Astrocyte (in vitro differentiated cells and primary cell): ENCODE data around the gene TBL1XR1. TPM values are rescaled to one million over a fixed set of nuclear protein-coding genes. Genes with fewer than 3 reads are reported as not detected.

Source experiments
- DNase-seq: peaks from one replicate; pipeline ENCODE4 v3.0.0-alpha.2; 2010; ENCODE audit warnings: low read depth
- FAIRE-seq: peaks from 2 replicates; lab custom pipeline; 2011; peaks lifted over from hg19 to GRCh38; lab: Jason Lieb, UNC
- H2AFZ ChIP-seq: 2 replicates; pipeline ENCODE4 v1.6.0; 2012; ENCODE audit warnings: low read depth, low read length, inconsistent platforms
- H3K27ac ChIP-seq: 2 replicates; pipeline ENCODE4 v1.5.1; 2011; ENCODE audit warnings: low read depth, low read length, inconsistent platforms
- H3K27me3 ChIP-seq: 2 replicates; pipeline ENCODE4 v1.6.0; 2011; ENCODE audit warnings: low read length, inconsistent platforms; ENCODE audit not compliant: insufficient read depth
- H3K36me3 ChIP-seq: 2 replicates; pipeline ENCODE4 v1.5.1; 2011; ENCODE audit warnings: low read length, inconsistent platforms; ENCODE audit not compliant: insufficient read depth
- H3K4me1 ChIP-seq: 2 replicates; pipeline ENCODE4 v1.5.1; 2011; ENCODE audit warnings: low read length, inconsistent platforms; ENCODE audit not compliant: insufficient read depth
- H3K4me2 ChIP-seq: 2 replicates; pipeline ENCODE4 v1.6.0; 2012; ENCODE audit warnings: low read length, inconsistent platforms
- H3K4me3 ChIP-seq: 2 replicates; pipeline ENCODE4 v1.5.1; 2011; ENCODE audit warnings: low read depth, mild to moderate bottlenecking, low read length, inconsistent platforms; ENCODE audit not compliant: insufficient read depth
- H3K79me2 ChIP-seq: 2 replicates; pipeline ENCODE4 v1.6.0; 2012; ENCODE audit warnings: mild to moderate bottlenecking, low read length, inconsistent platforms; ENCODE audit not compliant: insufficient read depth
- H3K9ac ChIP-seq: 2 replicates; pipeline ENCODE4 v1.6.0; 2012; ENCODE audit warnings: mild to moderate bottlenecking, low read length, inconsistent platforms
- H3K9me3 ChIP-seq: 2 replicates; pipeline ENCODE4 v1.5.1; 2012; ENCODE audit warnings: low read depth, mild to moderate bottlenecking, low read length, inconsistent platforms; ENCODE audit not compliant: insufficient read depth
- H4K20me1 ChIP-seq: 2 replicates; pipeline ENCODE4 v1.6.0; 2012; ENCODE audit warnings: low read length, inconsistent platforms; ENCODE audit not compliant: insufficient read depth
- H3K27ac Mint-ChIP-seq: one replicate; pipeline ENCODE4 v1.8.0; 2021; ENCODE audit warnings: mild to moderate bottlenecking, mixed read lengths; ENCODE audit not compliant: unreplicated experiment
- H3K27me3 Mint-ChIP-seq: one replicate; pipeline ENCODE4 v1.8.0; 2021; ENCODE audit warnings: low read depth, mixed read lengths; ENCODE audit not compliant: unreplicated experiment
- H3K36me3 Mint-ChIP-seq: one replicate; pipeline ENCODE4 v1.8.0; 2021; ENCODE audit warnings: low read depth, mixed read lengths; ENCODE audit not compliant: unreplicated experiment
- H3K4me1 Mint-ChIP-seq: one replicate; pipeline ENCODE4 v1.8.0; 2021; ENCODE audit warnings: low read depth, mixed read lengths; ENCODE audit not compliant: unreplicated experiment
- H3K4me3 Mint-ChIP-seq: one replicate; pipeline ENCODE4 v1.8.0; 2021; ENCODE audit warnings: mild to moderate bottlenecking, moderate library complexity, mixed read lengths; ENCODE audit not compliant: unreplicated experiment
- H3K9me3 Mint-ChIP-seq: one replicate; pipeline ENCODE4 v1.8.0; 2021; ENCODE audit warnings: mild to moderate bottlenecking, mixed read lengths; ENCODE audit not compliant: unreplicated experiment
- CTCF ChIP-seq: IDR thresholded peaks from 2 replicates; pipeline ENCODE4 v1.5.1; 2011; ENCODE audit warnings: low read depth, mild to moderate bottlenecking, inconsistent platforms, low read length, moderate library complexity; ENCODE audit not compliant: insufficient read depth
- EZH2 ChIP-seq: IDR thresholded peaks from 2 replicates; pipeline ENCODE4 v1.6.1; 2012; ENCODE audit warnings: mild to moderate bottlenecking, low read length, inconsistent platforms; ENCODE audit not compliant: insufficient read depth
- total RNA-seq: library from RNA; stranded (reverse); gene quantifications from 2 replicates; pipeline ENCODE4 v1.2.1, GENCODE V29; 2021

The TBL1XR1 gene
- total RNA-seq, 1 donor from 2014 or later: 140 TPM

GRCh38 chr3:177068967-177069366, 128.3 kb downstream of the TBL1XR1 start:
- H3K79me2 ChIP-seq: peaks cover 98% of the 10 kb centered on the region
- H3K9ac ChIP-seq: no peak overlapping the region
- H3K4me3 ChIP-seq: no peak overlapping the region
- TF ChIP-seq EZH2 (no peak), CTCF (no peak)
- H3K27me3 ChIP-seq: no peaks in the 10 kb centered on the region
- no peaks in the 10 kb centered on the region for H3K4me1 ChIP-seq
- H3K4me1 Mint-ChIP-seq: peaks cover 14% of the 10 kb centered on the region
- no peak for FAIRE-seq
- H3K9me3 ChIP-seq: no peaks in the 10 kb centered on the region
- H2AFZ ChIP-seq: no peak overlapping the region
- H3K27me3 Mint-ChIP-seq: no peaks in the 10 kb centered on the region
- H3K27ac Mint-ChIP-seq: no peak overlapping the region
- H3K4me3 Mint-ChIP-seq: no peak overlapping the region
- no peak overlapping the region for H3K27ac ChIP-seq
- no peaks in the 10 kb centered on the region for H3K36me3 ChIP-seq
- H3K4me2 ChIP-seq: no peak overlapping the region
- no peak for DNase-seq
- peaks cover 4% of the 10 kb centered on the region for H3K36me3 Mint-ChIP-seq
- H3K9me3 Mint-ChIP-seq: no peaks in the 10 kb centered on the region
- peaks cover 74% of the 10 kb centered on the region for H4K20me1 ChIP-seq

- peaks cover 69% of the 10 kb centered on the region for H4K20me1 ChIP-seq
Measured at GRCh38 chr3:177066068-177066467, 131.2 kb downstream of the TBL1XR1 start.

More at GRCh38 chr3:177066068-177066467, 131.2 kb downstream of the TBL1XR1 start:
- H3K36me3 Mint-ChIP-seq: no peaks in the 10 kb centered on the region
- no peaks in the 10 kb centered on the region for H3K9me3 ChIP-seq
- TF ChIP-seq EZH2 (no peak), CTCF (no peak)
- no peaks in the 10 kb centered on the region for H3K36me3 ChIP-seq
- H3K4me2 ChIP-seq: no peak overlapping the region
- H3K9ac ChIP-seq: no peak overlapping the region
- no peak overlapping the region for H3K27ac Mint-ChIP-seq
- H2AFZ ChIP-seq: no peak overlapping the region
- no peaks in the 10 kb centered on the region for H3K27me3 ChIP-seq
- H3K79me2 ChIP-seq: peaks cover 88% of the 10 kb centered on the region
- no peak overlapping the region for H3K27ac ChIP-seq
- DNase-seq (no peak), FAIRE-seq (no peak)
- H3K4me3 ChIP-seq: no peak overlapping the region
- no peaks in the 10 kb centered on the region for H3K9me3 Mint-ChIP-seq
- H3K4me1 Mint-ChIP-seq: peaks cover 9% of the 10 kb centered on the region
- no peaks in the 10 kb centered on the region for H3K27me3 Mint-ChIP-seq
- H3K4me1 ChIP-seq: no peaks in the 10 kb centered on the region
- no peak overlapping the region for H3K4me3 Mint-ChIP-seq
